AG20443 (cell line): ENCODE data around the gene DUSP2.
"Not testable (repeated sequence)": the region's sequence is repeated elsewhere in the genome, so short reads cannot be mapped to it uniquely, and the experiment has no call there.

Source experiments
- DNase-seq: peaks from one replicate; pipeline ENCODE4 v3.0.0; 2012; ENCODE audit warnings: low spot score, mixed read lengths

The DUSP2 gene

GRCh38 chr2:96163415-96163767 lies 18.2 kb upstream of the DUSP2 start:
- no peak for DNase-seq

DNA sequence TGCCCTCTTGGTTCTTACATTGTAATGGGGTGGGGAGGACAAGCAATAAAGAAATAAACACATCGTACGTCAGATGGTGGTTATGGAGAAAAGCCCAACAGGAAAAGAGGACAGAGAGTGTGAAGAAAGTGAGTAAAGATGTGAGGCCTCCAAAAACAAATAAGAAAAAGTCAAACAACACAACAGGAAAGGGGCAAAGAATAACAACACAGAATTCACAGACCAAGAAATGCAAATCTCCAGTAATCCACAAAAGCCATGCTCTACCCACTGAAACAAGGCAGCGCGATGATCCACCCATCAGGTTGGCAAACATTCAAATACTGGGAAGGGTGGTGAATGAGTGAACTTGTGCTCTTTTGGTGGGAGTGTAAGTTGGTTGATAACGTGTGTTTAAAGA lies 16.7 kb upstream of the DUSP2 start:
- no peak for DNase-seq

DNA sequence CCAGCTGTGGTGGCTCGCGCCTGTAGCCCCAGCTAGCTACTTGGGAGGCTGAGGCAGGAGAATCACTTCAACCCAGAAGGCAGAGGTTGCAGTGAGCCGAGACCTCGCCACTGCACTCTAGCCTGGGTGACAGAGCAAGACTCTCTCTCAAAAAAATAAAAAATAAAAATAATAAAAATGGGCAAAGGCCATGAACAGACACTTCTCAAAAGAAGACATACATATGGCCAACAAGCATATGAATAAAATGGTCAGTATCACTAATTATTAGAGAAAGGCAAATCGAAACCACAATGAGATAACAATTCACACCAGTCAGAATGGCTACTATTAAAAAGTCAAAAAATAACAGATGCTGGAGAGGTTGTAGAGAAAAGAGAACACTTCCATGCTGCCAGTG lies 15.1 kb upstream of the DUSP2 start:
- DNase-seq, result not testable (repeated sequence)

DNA sequence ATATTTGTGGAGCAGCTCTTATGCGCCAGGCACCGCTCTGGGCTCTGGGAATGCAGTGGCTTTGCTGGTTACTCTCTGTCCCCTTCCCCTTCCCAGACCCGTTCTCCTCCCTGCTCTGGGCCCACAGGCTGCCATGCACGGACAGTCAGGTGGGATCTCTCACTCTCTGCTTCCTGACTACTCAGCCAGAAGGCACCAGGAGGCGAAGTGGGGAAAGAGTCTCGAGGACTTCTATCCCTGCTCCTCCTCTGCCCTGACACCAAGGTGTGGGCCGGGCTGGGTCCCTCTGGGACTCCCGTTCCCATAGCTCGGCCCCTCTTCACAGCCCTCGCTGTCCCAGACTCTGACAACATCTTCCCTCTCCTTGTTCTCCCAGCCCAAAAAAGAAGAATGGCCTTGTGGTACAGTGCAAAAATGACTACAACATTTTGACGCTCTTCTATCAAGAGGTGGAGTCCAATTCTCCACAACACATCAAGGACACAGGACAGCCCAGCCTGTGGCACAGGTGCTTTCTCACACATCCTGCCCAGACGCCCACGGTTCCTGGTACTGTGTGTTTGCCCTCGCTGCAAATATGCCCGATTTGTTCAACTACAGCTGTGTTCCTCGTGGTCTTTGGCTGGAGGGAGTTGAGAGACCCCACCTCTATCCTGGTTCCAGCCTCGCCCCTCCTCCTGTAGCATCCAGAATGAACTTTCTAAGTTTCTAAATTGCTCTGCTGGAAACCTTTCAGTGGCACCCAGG lies 14.0 kb upstream of the DUSP2 start:
- peak; percentile 7 for DNase-seq

GRCh38 chr2:96158554-96158940 lies 13.3 kb upstream of the DUSP2 start:
- DNase-seq, result no peak

DNA sequence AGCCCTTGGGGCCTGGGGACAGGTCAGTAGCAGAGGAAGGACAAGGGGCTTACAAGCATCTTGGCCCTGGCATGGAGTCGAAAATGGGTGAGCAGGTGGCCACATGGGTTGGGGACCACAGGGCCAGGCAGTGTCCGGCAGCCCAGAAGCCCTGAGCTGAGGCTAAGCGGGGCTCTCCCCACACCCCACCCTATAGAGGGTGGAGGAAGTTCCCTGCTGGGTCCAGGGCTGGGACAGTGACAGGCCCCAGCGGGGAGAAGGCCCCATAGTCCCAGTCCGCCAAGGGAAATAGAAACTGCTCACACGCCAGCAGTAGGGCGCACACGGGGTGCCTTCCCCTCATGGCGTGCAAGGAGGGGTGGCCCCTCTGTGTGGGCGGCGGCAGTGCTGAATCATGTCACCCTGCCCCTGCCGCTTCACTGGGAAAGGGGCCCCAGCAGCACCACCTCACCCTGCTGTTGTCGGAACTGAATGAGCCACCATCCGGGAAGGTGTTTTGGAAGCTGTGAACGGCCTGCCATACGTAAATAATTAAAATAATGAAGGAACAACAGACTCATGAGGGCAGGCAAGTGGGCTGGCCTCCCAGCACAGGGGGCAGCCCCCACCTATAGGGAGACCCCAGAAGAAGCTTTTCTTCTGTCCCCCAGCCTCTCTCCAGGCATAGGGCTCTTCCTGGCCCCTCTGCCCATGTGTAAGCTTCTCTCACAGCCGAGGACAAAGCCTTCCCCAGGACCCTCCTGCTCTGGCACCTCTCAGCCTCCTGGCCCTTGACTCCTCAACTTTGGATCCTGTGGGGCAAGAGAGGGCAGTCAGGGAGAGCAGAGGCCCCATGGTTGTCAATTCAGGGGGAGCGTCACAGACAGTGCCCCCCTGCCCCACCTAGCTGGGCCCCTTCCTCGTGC lies 12.7 kb upstream of the DUSP2 start:
- no peak for DNase-seq

GRCh38 chr2:96156926-96157648 lies 11.8 kb upstream of the DUSP2 start:
- DNase-seq, result no peak

GRCh38 chr2:96156011-96156820 lies 11.0 kb upstream of the DUSP2 start:
- DNase-seq, result no peak

DNA sequence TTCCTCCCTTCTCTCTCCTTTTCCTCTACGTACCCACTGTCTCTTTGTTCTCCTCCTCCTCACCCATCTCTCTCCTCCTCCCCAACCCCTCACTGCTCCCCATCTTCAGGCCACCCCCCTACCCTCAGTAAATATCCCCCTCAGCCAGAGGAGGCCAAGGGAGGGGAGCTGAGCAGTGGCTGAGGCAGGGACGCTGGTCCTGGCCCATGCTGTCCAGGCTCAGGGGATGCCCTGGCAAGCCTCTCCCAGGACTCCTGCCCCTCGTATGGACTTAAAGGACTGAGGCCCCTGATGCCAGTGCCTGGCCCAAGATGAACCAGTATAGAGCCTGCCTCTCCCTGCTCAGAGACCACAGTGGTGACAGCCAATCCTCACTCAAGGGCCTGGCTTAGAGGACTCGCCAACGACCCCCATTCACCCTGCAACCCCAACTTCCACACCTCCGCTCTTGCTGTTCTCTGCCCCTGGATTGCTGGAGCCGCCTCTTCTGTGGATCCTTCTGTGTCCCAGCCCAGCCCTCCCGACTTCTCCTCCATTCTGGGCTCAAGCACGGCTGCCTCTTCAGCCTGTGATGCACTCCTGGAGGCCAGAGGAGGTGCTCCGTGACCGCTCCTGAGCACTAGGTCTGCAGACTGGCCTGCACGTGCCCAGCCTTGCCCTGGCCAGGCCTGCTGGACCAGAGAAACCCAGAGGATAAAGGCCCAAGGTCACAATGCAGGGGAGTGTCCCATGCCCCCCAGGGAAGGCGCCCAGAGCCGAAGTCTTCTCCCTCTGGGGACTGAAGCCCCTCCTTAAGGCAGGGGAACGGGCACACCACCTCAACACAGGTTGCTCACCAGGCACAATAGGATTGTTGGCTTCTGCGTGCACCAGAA lies 9.5 kb upstream of the DUSP2 start:
- no peak for DNase-seq

- no peak for DNase-seq
These were observed 8.8 kb upstream of the DUSP2 start for GRCh38 chr2:96153991-96154431.

DNA sequence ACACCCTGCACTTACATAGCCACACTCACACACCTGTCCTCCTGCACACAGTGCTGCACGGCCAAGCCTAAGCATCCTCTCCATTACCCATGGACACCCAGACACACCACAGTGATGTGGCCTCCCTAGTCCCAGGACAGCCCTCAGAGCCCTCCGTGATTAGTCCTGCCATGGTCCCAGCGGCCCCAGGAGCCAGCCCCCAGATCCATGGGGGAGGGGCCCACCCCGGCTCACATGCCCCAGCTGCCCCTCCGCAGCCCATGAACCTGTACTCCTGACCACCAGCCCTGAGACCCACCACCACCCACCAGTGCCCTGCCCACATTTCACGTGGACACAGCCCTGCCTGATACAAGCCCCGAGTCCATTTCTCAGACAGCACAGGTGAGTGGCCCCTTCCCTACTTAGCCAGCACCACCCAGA lies 8.1 kb upstream of the DUSP2 start:
- DNase-seq, result no peak

DNA sequence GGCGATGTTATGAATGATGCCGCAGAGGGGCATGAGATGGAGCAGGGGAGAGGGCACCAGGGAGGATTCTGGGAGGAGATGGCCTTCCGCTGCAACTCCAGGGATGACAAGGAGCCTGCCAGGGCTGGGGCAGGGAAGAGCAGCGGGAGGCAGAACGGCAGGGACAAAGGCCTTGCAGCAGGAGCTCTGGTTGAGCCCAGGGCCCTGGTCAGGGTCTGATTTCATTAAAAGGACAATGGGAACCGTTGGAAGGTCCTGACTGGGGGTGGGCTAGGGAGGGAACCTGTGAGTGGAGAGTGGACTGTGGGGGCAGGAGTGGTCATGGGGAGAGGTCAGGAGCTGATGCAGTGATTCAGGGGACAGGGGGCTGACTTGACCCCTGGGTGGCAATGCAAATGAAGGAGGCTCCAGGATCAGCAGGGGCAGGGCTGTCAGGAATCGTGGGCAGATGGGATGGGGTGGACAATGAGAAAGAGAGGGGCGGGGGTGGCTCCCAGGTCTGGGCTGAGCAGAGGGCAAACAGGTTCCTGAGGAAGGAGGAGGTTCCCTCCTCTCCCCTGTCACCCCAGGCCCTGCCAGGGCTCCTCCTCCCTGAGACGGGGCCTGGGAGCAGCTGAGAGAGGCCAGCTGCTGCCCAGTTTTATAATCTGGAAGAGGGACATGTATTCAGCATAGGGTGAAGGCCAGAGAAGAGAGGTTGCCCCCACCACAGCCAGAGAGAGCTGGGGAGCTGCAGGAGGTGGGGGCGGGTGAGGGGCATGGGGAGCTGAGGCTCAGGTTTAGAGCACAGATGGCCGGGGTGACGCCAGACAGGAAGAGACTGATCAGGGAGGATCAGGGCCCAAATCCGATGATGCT lies 7.3 kb upstream of the DUSP2 start:
- no peak for DNase-seq

GRCh38 chr2:96151595-96152303 lies 6.5 kb upstream of the DUSP2 start:
- DNase-seq, result no peak

- DNase-seq, result no peak
These were observed 5.8 kb upstream of the DUSP2 start for GRCh38 chr2:96150791-96151594.

DNA sequence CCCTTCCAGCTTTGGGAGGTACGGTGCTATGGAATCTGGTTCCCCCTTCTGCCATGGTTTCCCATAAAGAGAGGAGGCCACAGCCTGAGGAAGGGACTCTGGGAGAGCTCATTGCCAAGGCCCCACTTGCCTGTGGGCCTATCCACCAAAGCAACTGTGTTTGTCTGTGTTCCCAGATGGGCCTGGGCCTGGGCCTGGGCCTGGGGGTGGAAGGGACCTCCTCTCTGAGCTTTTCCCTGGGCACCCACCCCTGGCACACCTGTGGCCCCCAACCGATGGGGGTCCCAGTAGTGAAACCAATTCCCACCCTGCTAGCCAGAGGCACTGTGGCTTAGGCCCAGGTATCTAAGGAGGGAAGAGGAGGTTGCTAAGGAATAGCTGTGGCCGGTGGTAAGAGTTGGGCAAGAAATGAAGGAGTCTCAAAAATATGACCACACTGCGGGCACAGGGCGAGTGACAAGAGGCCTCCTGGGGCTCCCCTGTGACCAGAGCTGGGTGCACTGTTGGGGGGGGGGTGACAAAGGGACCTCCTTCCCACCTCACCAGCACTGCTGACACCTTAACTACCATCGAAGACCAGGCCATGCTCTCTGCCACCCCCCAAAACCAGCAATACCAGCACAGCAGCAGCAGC lies 4.9 kb upstream of the DUSP2 start:
- DNase-seq, result no peak

DNA sequence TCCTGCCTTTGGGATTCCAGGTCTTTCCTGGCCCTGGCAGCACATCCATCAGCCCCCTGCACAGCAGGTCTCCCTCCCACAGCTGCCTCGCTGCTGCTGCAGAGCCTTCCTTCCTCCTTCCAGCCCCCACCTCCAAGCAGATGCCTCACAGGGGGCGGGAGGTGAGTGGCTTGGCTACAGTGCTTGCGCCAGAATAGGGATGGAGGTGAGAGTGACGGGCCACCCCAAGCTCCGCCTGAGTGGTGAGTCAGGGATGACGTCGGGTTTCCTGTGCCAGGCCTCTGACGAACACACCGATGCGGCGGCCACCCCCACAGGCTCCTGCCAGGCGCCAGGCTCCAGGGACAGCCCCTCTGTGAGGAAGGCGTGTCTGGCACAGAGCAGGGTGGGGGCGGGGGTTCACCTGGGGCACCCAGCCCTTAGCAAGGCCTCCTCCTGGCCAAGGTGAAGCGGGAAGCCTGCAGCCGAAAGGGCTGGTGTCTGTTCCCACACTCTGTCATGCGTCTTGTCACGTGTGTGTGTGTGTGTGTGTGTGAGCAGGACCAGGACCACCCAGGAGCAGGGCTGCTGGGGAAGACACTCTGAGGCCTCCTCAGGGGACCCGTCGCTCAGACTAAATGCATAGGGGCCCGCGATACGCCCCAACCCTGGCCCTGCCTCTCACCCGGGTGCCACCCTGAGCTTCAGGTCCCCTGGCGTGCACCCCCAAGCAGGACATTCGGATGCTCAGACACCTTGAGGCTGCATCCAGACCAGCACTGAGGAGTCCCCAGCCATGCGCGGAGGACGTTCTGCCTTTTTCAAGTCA lies 3.4 kb upstream of the DUSP2 start:
- DNase-seq, result peak; percentile 86
